ENCODE measurements around the gene CSMD2.

GRCh38 chr1:33532936-33533335, 632.1 kb downstream of the CSMD2 start:
- TF ChIP-seq, protein P1, sequence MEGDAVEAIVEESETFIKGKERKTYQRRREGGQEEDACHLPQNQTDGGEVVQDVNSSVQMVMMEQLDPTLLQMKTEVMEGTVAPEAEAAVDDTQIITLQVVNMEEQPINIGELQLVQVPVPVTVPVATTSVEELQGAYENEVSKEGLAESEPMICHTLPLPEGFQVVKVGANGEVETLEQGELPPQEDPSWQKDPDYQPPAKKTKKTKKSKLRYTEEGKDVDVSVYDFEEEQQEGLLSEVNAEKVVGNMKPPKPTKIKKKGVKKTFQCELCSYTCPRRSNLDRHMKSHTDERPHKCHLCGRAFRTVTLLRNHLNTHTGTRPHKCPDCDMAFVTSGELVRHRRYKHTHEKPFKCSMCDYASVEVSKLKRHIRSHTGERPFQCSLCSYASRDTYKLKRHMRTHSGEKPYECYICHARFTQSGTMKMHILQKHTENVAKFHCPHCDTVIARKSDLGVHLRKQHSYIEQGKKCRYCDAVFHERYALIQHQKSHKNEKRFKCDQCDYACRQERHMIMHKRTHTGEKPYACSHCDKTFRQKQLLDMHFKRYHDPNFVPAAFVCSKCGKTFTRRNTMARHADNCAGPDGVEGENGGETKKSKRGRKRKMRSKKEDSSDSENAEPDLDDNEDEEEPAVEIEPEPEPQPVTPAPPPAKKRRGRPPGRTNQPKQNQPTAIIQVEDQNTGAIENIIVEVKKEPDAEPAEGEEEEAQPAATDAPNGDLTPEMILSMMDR (conservative IDR thresholded peaks at IDR 0.05; ENCODE audit: low read depth, low read length): no peak
- no peak for TF ChIP-seq EZH2 (IDR thresholded peaks at IDR 0.05; ENCODE audit: borderline replicate concordance, low read depth, low read length, poor library complexity, severe bottlenecking)
